HCT116 (cell line): Measurements from ENCODE around the gene BCO2. TPM values are rescaled to one million over a fixed set of nuclear protein-coding genes. Genes with fewer than 3 reads are reported as not detected.
A peak's percentile ranks its signal among the peaks of the same experiment; 100 is the strongest.

Experiments
- ATAC-seq: fragments of 200-7000 bp; cut with Tn5 transposase; 2 replicates; pipeline ENCODE4 v1.9.1; 2020; ENCODE audit warnings: mild to moderate bottlenecking, moderate library complexity
- BruUV-seq: library from RNA; stranded (reverse); fragments of 400-500 nt; replicated peaks from 2 replicates; lab custom pipeline; 2021; lab: Mats Ljungman, UMichigan
- CTCF ChIA-PET: fragments of 300-600 bp; sonication (Branson Sonifier 250); formaldehyde crosslinking; loops from one replicate; lab custom pipeline; 2021; ENCODE audit warnings: antibody characterized with exemption; lab: Charles Lee
- POLR2A ChIA-PET: fragments of 300-600, 350-600 bp; sonication (Branson Sonifier 250); formaldehyde crosslinking; loops from one replicate; lab custom pipeline; 2021; ENCODE audit warnings: antibody characterized with exemption; lab: Charles Lee
- RAD21 ChIA-PET, 2 experiments: fragments of 300-600 bp; sonication (Branson Sonifier 250); formaldehyde crosslinking; loops; one replicate each; lab custom pipeline; 2023; ENCODE audit warnings: low total read pairs in 2 of 2; ENCODE audit not compliant: uncharacterized antibody in 2 of 2, unreplicated experiment in 2 of 2, low non-redundant PET in 1 of 2; lab: Charles Lee
- DNase-seq: peaks from one replicate; pipeline ENCODE4 v3.0.0-alpha.2; 2010; ENCODE audit warnings: low read depth, low spot score
- H2AFZ ChIP-seq: fragments of 200-600 bp; shearing (Covaris generic), sonication (generic); 2 replicates; pipeline ENCODE4 v1.6.1; 2017; ENCODE audit warnings: low read depth, mixed run types, mixed read lengths, antibody characterized with exemption, low read length; ENCODE audit not compliant: poor library complexity, severe bottlenecking
- H3K27ac ChIP-seq: 2 replicates; pipeline ENCODE4 v1.5.1; 2012; ENCODE audit warnings: low read depth, low read length
- H3K27me3 ChIP-seq: fragments of 200-600 bp; sonication (generic); 2 replicates; pipeline ENCODE4 v1.6.1; 2016; ENCODE audit warnings: mixed run types, low read length, mixed read lengths; ENCODE audit not compliant: insufficient read depth
- H3K36me3 ChIP-seq, 2 experiments: fragments of 200-500 bp in 1 of 2; fragments of 200-600 bp in 1 of 2; sonication (Bioruptor generic) in 1 of 2; sonication (generic) in 1 of 2; 2 replicates each; pipeline versions ENCODE4 v1.5.1 to v1.6.1; 2014 to 2016; ENCODE audit warnings: low read length in 2 of 2, inconsistent platforms in 1 of 2, mixed read lengths in 1 of 2, mixed run types in 1 of 2; ENCODE audit not compliant: insufficient read depth in 2 of 2, control insufficient read depth in 1 of 2
- H3K4me1 ChIP-seq, 2 experiments: fragments of 200-600 bp in 1 of 2; sonication (generic) in 1 of 2; 2 replicates each; pipeline versions ENCODE4 v1.5.1 to v1.6.1; 2012 to 2017; ENCODE audit warnings: low read length in 2 of 2, inconsistent platforms in 1 of 2, mild to moderate bottlenecking in 1 of 2, mixed read lengths in 1 of 2, mixed run types in 1 of 2, moderate library complexity in 1 of 2; ENCODE audit not compliant: insufficient read depth in 2 of 2, control insufficient read depth in 1 of 2
- H3K4me2 ChIP-seq: fragments of 200-600 bp; sonication (generic); 2 replicates; pipeline ENCODE4 v1.6.1; 2017; ENCODE audit warnings: mixed run types, low read length, mixed read lengths
- H3K4me3 ChIP-seq, 2 experiments: fragments of 200-600 bp in 1 of 2; sonication (generic) in 1 of 2; replicated peaks in 1 of 2; 2 replicates each; pipeline ENCODE4 v1.5.1; 2011 to 2016; ENCODE audit warnings: low read length in 2 of 2, control low read depth in 1 of 2, low read depth in 1 of 2, mild to moderate bottlenecking in 1 of 2, mixed read lengths in 1 of 2, mixed run types in 1 of 2
- H3K79me2 ChIP-seq: fragments of 200-600 bp; sonication (generic); 2 replicates; pipeline ENCODE4 v1.6.1; 2017; ENCODE audit warnings: mild to moderate bottlenecking, mixed run types, low read length, moderate library complexity, mixed read lengths; ENCODE audit not compliant: insufficient read depth
- H3K9ac ChIP-seq: fragments of 200-600 bp; sonication (generic); 2 replicates; pipeline ENCODE4 v1.6.1; 2016; ENCODE audit warnings: low read length, mixed read lengths
- H3K9me2 ChIP-seq: fragments of 200-600 bp; sonication (generic), shearing (Covaris generic); 2 replicates; pipeline ENCODE4 v1.6.1; 2017; ENCODE audit warnings: mixed run types, mild to moderate bottlenecking, moderate library complexity; ENCODE audit not compliant: insufficient read depth
- H3K9me3 ChIP-seq, 2 experiments: fragments of 200-500 bp in 1 of 2; fragments of 200-600 bp in 1 of 2; sonication (Bioruptor generic) in 1 of 2; sonication (generic) in 1 of 2; 2 replicates each; pipeline ENCODE4 v1.6.1; 2014 to 2017; ENCODE audit warnings: low read length in 2 of 2, mixed read lengths in 2 of 2, inconsistent platforms in 1 of 2, low read depth in 1 of 2, mild to moderate bottlenecking in 1 of 2, mixed run types in 1 of 2, moderate library complexity in 1 of 2; ENCODE audit not compliant: control insufficient read depth in 1 of 2, insufficient read depth in 1 of 2
- H4K20me1 ChIP-seq: fragments of 200-600 bp; sonication (generic), shearing (Covaris generic); 2 replicates; pipeline ENCODE4 v1.6.1; 2017; ENCODE audit warnings: mixed run types, mild to moderate bottlenecking, moderate library complexity; ENCODE audit not compliant: insufficient read depth
- CBX3 ChIP-seq: IDR thresholded peaks from 2 replicates; pipeline ENCODE4 v1.6.1; 2012; ENCODE audit warnings: low read depth
- CEBPB ChIP-seq: IDR thresholded peaks from 2 replicates; pipeline ENCODE4 v1.6.1; 2012; ENCODE audit warnings: low read depth
- EGR1 ChIP-seq: IDR thresholded peaks from 2 replicates; pipeline ENCODE4 v1.6.1; 2012; ENCODE audit warnings: low read depth
- ELF1 ChIP-seq: IDR thresholded peaks from 2 replicates; pipeline ENCODE4 v1.6.1; 2012; ENCODE audit warnings: low read depth, borderline replicate concordance
- EZH2phosphoT487 ChIP-seq: fragments of 200-600 bp; IDR thresholded peaks from 2 replicates; pipeline ENCODE4 v1.6.1; 2018; ENCODE audit warnings: antibody characterized with exemption, borderline replicate concordance
- FOSL1 ChIP-seq: IDR thresholded peaks from 2 replicates; pipeline ENCODE4 v1.6.1; 2012; ENCODE audit warnings: low read depth
- POLR2A ChIP-seq: IDR thresholded peaks from 2 replicates; pipeline ENCODE4 v1.7.0; 2011; ENCODE audit warnings: borderline replicate concordance; ENCODE audit not compliant: insufficient read depth, insufficient read length; ENCODE audit errors: extremely low read depth
- POLR2AphosphoS5 ChIP-seq: IDR thresholded peaks from 2 replicates; pipeline ENCODE4 v1.6.1; 2011; ENCODE audit warnings: mild to moderate bottlenecking, low read depth, low read length, moderate library complexity
- RAD21 ChIP-seq: IDR thresholded peaks from 2 replicates; pipeline ENCODE4 v1.6.1; 2012; ENCODE audit warnings: low read depth, mild to moderate bottlenecking
- SIN3A ChIP-seq: IDR thresholded peaks from 2 replicates; pipeline ENCODE4 v1.6.1; 2012; ENCODE audit warnings: low read depth
- YY1 ChIP-seq: IDR thresholded peaks from 2 replicates; pipeline ENCODE4 v1.6.1; 2011; ENCODE audit warnings: low read length, low read depth, moderate library complexity, mild to moderate bottlenecking; ENCODE audit not compliant: insufficient replicate concordance; ENCODE audit errors: extremely low read depth
- ZFX ChIP-seq: fragments of 450-650 bp; IDR thresholded peaks from 2 replicates; pipeline ENCODE4 v1.6.1; 2017
- ZNF274 ChIP-seq: fragments of 200-500 bp; sonication (Bioruptor generic); IDR thresholded peaks from 2 replicates; pipeline ENCODE4 v1.6.1; 2014; ENCODE audit warnings: mild to moderate bottlenecking, low read depth, low read length, inconsistent platforms
- intact Hi-C: fragments of 100-400 bp; cut with micrococcal nuclease; formaldehyde crosslinking; loops from 2 replicates; pipeline ENCODE4 v1.10.0; 2022
- total RNA-seq: library from RNA; stranded (reverse); gene quantifications from one replicate; pipeline ENCODE4 v1.2.1, GENCODE V29; 2021; ENCODE audit not compliant: unreplicated experiment
- TF ChIP-seq, protein P1 (sequence below): IDR thresholded peaks from 2 replicates; pipeline ENCODE4 v1.6.1; 2012
- TF ChIP-seq, protein P2 (sequence below): IDR thresholded peaks from 2 replicates; pipeline ENCODE4 v1.6.1; 2011; ENCODE audit warnings: mild to moderate bottlenecking, low read length, moderate library complexity; ENCODE audit not compliant: insufficient replicate concordance; ENCODE audit errors: extremely low read depth

The BCO2 gene
- total RNA-seq, 1 experiment from 2014 or later = 4.0 TPM

- H3K9ac ChIP-seq = no peak overlapping the region
- no peaks in the 10 kb centered on the region for H3K36me3 ChIP-seq
- ATAC-seq = no peak
- ChIA-PET RAD21 (no interaction called here), CTCF (interaction anchor here (1.3 kb wide), 1 partner anchor 59 kb away, joined by 3 read pairs; no protein-coding TSS in a partner anchor), POLR2A (interaction anchor here (2.2 kb wide), 1 partner anchor 9 kb away, joined by 13 read pairs; the partner anchor contains the start of gene IL18)
- H3K4me3 ChIP-seq = no peak overlapping the region
- peaks cover 7 to 37% of the 10 kb centered on the region in 2 experiments; a peak in 3 of 4 replicates for H3K4me1 ChIP-seq
- H3K27me3 ChIP-seq = no peaks in the 10 kb centered on the region
- H3K9me3 ChIP-seq = no peaks in the 10 kb centered on the region
- H3K4me2 ChIP-seq = peak overlapping the region; percentile 6; the same call in 1 of the 2 replicates
- H3K79me2 ChIP-seq = no peaks in the 10 kb centered on the region
- no peaks in the 10 kb centered on the region for H3K9me2 ChIP-seq
- TF ChIP-seq FOSL1 (no peak), YY1 (no peak), ZNF274 (no peak), CEBPB (peak; percentile 67; the same call in 1 of the 2 replicates)
- TF ChIP-seq, protein P1, sequence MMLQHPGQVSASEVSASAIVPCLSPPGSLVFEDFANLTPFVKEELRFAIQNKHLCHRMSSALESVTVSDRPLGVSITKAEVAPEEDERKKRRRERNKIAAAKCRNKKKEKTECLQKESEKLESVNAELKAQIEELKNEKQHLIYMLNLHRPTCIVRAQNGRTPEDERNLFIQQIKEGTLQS = peak; percentile 59; the same call in 1 of the 2 replicates
- H3K27ac ChIP-seq = no peak overlapping the region
- DNase-seq = no peak
- intact Hi-C loops = no loop called here
- no peaks in the 10 kb centered on the region for H4K20me1 ChIP-seq
- no TSS peak for BruUV-seq
- H2AFZ ChIP-seq = peak overlapping the region; percentile 67
These were observed 2.2 kb upstream of the BCO2 start for GRCh38 chr11:112173152-112173551.

DNA sequence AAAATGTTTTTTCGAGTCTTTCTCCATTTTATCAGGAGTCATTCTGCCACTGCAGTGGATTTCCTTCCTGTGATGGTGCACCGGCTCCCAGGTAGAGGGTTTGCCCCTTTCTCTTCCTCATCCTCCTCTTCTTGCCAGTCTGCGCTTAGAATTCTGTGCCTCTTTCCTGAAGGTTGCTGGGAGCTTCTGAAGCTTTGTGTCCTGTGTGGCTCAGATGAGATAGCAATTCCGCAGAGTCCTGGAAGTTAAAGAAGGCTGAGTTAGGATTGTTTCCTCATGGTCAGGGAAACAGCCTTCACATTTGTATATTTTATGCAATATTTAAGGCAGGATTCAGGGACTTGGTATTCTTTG is 264 bp downstream of the BCO2 start:
- ChIA-PET CTCF (interaction anchor here (0.6 to 1.4 kb wide), 5 partner anchors 11 to 62 kb away, joined by 3 to 16 read pairs (median 10); partner anchors contain the start of gene IL18), RAD21 (interaction anchor here in 1 of 2 experiments (1.4 kb wide), 1 partner anchor 62 kb away, joined by 11 read pairs; no protein-coding TSS in a partner anchor), POLR2A (no interaction called here)
- H3K9me2 ChIP-seq = no peaks in the 10 kb centered on the region
- H3K4me2 ChIP-seq = peak overlapping the region; percentile 71
- DNase-seq (no peak), ATAC-seq (peak; percentile 58)
- H3K36me3 ChIP-seq = no peaks in the 10 kb centered on the region
- no peaks in the 10 kb centered on the region for H4K20me1 ChIP-seq
- no peaks in the 10 kb centered on the region for H3K79me2 ChIP-seq
- peak overlapping the region; percentile 82 for H2AFZ ChIP-seq
- H3K4me1 ChIP-seq = peaks cover 7 to 33% of the 10 kb centered on the region in 2 experiments; a peak in 3 of 4 replicates
- H3K9ac ChIP-seq = peak overlapping the region; percentile 34
- no peaks in the 10 kb centered on the region for H3K27me3 ChIP-seq
- H3K4me3 ChIP-seq = peak overlapping the region; percentile 29 to 49
- BruUV-seq = TSS peak; percentile 64
- H3K9me3 ChIP-seq = no peaks in the 10 kb centered on the region
- H3K27ac ChIP-seq = no peak overlapping the region
- TF ChIP-seq FOSL1 (no peak), CEBPB (no peak), CBX3 (no peak), POLR2AphosphoS5 (no peak), EZH2phosphoT487 (no peak), ZFX (no peak), RAD21 (no peak), POLR2A (no peak), ELF1 (no peak), SIN3A (no peak), YY1 (no peak), EGR1 (no peak)
- TF ChIP-seq, protein P2, sequence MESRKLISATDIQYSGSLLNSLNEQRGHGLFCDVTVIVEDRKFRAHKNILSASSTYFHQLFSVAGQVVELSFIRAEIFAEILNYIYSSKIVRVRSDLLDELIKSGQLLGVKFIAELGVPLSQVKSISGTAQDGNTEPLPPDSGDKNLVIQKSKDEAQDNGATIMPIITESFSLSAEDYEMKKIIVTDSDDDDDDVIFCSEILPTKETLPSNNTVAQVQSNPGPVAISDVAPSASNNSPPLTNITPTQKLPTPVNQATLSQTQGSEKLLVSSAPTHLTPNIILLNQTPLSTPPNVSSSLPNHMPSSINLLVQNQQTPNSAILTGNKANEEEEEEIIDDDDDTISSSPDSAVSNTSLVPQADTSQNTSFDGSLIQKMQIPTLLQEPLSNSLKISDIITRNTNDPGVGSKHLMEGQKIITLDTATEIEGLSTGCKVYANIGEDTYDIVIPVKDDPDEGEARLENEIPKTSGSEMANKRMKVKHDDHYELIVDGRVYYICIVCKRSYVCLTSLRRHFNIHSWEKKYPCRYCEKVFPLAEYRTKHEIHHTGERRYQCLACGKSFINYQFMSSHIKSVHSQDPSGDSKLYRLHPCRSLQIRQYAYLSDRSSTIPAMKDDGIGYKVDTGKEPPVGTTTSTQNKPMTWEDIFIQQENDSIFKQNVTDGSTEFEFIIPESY = no peak
- intact Hi-C loops = loop anchor here (1.0 to 5.0 kb wide), 3 partner anchors 55 to 243 kb away; no protein-coding TSS in a partner anchor
